ENCODE data around the gene LIFR.
A peak's percentile ranks its signal among the peaks of the same experiment; 100 is the strongest.

LIFR gene, protein sequence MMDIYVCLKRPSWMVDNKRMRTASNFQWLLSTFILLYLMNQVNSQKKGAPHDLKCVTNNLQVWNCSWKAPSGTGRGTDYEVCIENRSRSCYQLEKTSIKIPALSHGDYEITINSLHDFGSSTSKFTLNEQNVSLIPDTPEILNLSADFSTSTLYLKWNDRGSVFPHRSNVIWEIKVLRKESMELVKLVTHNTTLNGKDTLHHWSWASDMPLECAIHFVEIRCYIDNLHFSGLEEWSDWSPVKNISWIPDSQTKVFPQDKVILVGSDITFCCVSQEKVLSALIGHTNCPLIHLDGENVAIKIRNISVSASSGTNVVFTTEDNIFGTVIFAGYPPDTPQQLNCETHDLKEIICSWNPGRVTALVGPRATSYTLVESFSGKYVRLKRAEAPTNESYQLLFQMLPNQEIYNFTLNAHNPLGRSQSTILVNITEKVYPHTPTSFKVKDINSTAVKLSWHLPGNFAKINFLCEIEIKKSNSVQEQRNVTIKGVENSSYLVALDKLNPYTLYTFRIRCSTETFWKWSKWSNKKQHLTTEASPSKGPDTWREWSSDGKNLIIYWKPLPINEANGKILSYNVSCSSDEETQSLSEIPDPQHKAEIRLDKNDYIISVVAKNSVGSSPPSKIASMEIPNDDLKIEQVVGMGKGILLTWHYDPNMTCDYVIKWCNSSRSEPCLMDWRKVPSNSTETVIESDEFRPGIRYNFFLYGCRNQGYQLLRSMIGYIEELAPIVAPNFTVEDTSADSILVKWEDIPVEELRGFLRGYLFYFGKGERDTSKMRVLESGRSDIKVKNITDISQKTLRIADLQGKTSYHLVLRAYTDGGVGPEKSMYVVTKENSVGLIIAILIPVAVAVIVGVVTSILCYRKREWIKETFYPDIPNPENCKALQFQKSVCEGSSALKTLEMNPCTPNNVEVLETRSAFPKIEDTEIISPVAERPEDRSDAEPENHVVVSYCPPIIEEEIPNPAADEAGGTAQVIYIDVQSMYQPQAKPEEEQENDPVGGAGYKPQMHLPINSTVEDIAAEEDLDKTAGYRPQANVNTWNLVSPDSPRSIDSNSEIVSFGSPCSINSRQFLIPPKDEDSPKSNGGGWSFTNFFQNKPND

DNA sequence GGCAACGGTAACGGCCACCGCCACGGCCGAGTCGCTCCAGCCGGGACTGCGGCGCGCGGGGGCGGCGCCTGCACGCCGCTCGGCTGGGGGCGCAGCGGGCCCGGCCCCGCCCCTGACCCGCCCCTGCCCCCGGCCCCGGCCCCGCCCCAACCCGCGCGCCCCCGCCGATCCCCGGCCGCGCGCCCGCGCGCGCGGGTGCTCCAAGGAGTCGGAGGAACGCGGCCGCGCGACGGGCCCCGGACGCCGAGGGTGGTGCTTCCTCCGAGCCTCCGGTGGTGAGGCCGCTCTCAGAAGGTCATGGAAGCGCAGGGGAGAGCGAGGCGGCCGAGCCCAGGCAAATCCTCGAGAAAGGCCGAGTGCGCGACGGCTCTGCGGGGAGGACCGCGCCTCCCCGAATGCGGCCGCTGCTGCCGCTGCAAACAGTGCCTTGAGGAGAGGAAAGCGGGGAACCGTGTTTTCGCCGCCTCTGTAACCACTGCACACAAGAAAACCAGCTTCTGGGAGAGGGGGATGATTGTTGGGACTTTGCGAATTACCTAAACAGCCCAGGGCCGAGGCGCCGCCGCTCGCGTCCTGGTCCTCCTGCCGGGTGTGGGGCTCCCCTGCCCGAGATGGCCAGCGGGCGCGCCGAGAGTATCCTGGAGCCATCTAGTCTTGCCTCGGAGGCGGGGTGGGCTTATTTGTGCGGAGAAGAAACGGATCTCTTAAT, at the start of gene LIFR:
Gene LIFR, minus strand, starts transcription at position 48 of the 709 bp plus-strand sequence. CDS start 25,999 bp downstream, outside the sequence.
- TF ChIP-seq, protein P1, sequence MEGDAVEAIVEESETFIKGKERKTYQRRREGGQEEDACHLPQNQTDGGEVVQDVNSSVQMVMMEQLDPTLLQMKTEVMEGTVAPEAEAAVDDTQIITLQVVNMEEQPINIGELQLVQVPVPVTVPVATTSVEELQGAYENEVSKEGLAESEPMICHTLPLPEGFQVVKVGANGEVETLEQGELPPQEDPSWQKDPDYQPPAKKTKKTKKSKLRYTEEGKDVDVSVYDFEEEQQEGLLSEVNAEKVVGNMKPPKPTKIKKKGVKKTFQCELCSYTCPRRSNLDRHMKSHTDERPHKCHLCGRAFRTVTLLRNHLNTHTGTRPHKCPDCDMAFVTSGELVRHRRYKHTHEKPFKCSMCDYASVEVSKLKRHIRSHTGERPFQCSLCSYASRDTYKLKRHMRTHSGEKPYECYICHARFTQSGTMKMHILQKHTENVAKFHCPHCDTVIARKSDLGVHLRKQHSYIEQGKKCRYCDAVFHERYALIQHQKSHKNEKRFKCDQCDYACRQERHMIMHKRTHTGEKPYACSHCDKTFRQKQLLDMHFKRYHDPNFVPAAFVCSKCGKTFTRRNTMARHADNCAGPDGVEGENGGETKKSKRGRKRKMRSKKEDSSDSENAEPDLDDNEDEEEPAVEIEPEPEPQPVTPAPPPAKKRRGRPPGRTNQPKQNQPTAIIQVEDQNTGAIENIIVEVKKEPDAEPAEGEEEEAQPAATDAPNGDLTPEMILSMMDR (IDR thresholded peaks at IDR 0.05; ENCODE audit: insufficient read depth, low read length, poor library complexity, severe bottlenecking) = no peak
- H3K36me3 ChIP-seq (ENCODE audit: control insufficient read depth, insufficient read depth, low read length) = no peaks in the 10 kb centered on the region
- H3K4me3 ChIP-seq (replicated peaks; ENCODE audit: low read depth, low read length) = peak within 1 kb of the TSS; percentile 58
- DNase-seq (ENCODE audit: extremely low read depth, insufficient read length) = peak; percentile 36
- H3K27me3 ChIP-seq (replicated peaks; ENCODE audit: control insufficient read depth, insufficient read depth, low read length) = no peaks in the 10 kb centered on the region; the same call in none of the 2 replicates

DNA sequence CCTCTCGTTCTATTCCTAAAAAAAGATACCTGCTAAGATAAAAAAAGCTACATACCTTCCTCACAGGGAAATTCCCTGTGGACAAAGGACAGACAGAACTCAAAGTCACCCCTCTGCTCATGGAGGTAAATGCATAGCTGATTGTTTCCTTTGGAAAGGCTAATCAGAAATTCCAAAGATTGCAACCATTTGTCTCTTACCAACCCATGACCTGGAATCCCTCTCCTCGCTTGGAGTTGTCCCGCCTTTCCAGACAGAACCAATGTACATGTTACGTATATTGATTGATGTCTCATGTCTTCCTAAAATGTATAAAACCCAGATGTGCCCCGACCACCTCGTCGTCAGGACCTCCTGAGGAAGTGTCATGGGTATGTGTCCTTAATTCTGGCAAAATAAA, 49.2 kb upstream of the LIFR start:
- Histone ChIP-seq H3K36me3 (ENCODE audit: control insufficient read depth, insufficient read depth, low read length) (no peaks in the 10 kb centered on the region), H3K4me3 (replicated peaks; ENCODE audit: low read depth, low read length) (no peak overlapping the region), H3K27me3 (replicated peaks; ENCODE audit: control insufficient read depth, insufficient read depth, low read length) (no peaks in the 10 kb centered on the region; the same call in 1 of the 2 replicates)
- TF ChIP-seq, protein P1 (IDR thresholded peaks at IDR 0.05; ENCODE audit: insufficient read depth, low read length, poor library complexity, severe bottlenecking) = no peak
- no peak for DNase-seq (ENCODE audit: extremely low read depth, insufficient read length)

DNA sequence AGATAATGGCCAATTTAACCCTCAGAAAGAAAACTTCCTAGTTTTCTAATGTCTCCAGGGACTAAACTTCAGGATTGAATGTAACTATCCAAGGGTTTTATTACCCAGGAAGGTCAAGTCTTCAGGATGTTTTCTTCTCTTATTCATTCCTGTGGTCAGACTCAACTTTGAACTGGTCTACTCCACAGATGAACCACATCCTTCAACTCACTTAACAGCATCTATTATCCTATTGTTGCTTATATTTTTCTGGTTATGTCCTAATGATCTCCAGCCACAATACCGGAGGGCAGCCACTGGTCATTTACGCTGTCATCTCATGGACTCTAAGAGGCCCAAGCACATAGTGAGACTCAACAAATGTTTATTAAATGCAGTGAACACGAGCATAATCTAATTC, 47.2 kb upstream of the LIFR start:
- DNase-seq (ENCODE audit: extremely low read depth, insufficient read length) = no peak
- Histone ChIP-seq H3K4me3 (replicated peaks; ENCODE audit: low read depth, low read length) (no peak overlapping the region), H3K27me3 (replicated peaks; ENCODE audit: control insufficient read depth, insufficient read depth, low read length) (no peaks in the 10 kb centered on the region), H3K36me3 (ENCODE audit: control insufficient read depth, insufficient read depth, low read length) (no peaks in the 10 kb centered on the region)
- TF ChIP-seq, protein P1 (IDR thresholded peaks at IDR 0.05; ENCODE audit: insufficient read depth, low read length, poor library complexity, severe bottlenecking) = no peak

DNA sequence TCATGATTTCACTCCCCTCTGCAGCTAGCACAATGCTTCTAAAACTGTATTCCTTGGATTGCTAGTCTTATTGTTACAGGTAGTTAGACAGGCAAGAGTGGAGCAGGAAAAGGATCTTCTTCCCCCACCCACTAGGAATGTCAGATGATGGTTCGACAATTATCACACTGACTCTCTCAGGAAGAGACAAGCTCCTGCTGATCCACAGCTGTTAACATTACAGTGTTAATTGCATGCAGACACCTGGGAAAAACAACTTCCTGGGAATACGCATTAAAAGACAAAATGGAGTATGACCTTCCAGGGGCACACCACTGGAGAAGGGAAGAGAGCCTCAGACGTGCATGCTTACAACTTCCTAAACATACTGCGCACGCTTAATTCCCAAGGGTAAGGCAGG, 46.2 kb upstream of the LIFR start:
- Histone ChIP-seq H3K27me3 (replicated peaks; ENCODE audit: control insufficient read depth, insufficient read depth, low read length) (no peaks in the 10 kb centered on the region), H3K4me3 (replicated peaks; ENCODE audit: low read depth, low read length) (no peak overlapping the region), H3K36me3 (ENCODE audit: control insufficient read depth, insufficient read depth, low read length) (no peaks in the 10 kb centered on the region)
- TF ChIP-seq, protein P1 (IDR thresholded peaks at IDR 0.05; ENCODE audit: insufficient read depth, low read length, poor library complexity, severe bottlenecking) = no peak
- no peak for DNase-seq (ENCODE audit: extremely low read depth, insufficient read length)

DNA sequence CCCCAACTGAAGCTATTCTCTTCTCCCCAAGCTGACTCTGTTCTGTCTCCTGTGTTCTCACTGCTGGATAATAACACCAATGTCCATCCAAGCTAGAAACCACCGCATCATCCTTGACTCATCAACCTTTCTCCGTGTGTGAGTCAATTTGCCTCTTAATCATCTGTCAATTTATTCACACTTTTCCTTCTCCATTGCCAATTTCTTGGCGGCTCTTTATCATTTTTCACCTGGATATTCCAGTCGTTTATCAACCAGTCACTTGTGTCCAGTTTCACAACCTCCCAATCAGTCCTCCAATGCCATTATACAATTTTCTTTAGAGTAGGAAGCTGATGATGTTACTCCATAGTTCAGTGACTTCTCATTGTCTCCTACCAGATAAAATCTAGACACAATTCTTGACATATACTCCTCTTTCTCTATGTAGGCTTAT, 45.4 kb upstream of the LIFR start:
- no peak overlapping the region for H3K4me3 ChIP-seq (replicated peaks; ENCODE audit: low read depth, low read length)
- TF ChIP-seq, protein P1 (IDR thresholded peaks at IDR 0.05; ENCODE audit: insufficient read depth, low read length, poor library complexity, severe bottlenecking) = no peak
- no peak for DNase-seq (ENCODE audit: extremely low read depth, insufficient read length)
- no peaks in the 10 kb centered on the region for H3K27me3 ChIP-seq (replicated peaks; ENCODE audit: control insufficient read depth, insufficient read depth, low read length)
- no peaks in the 10 kb centered on the region for H3K36me3 ChIP-seq (ENCODE audit: control insufficient read depth, insufficient read depth, low read length)
